Pancreas (tissue), 10 donors: ENCODE measurements around the gene ATRN. TPM values are rescaled to one million over a fixed set of nuclear protein-coding genes. Genes with fewer than 3 reads are reported as not detected.
A peak's percentile ranks its signal among the peaks of the same experiment; 100 is the strongest.

ENCODE experiments used
- ATAC-seq, 4 donors: fragments of 200-7000 bp; cut with Tn5 transposase; one replicate each; pipeline versions ENCODE4 v1.8.0 to v1.9.1; 2020; ENCODE audit warnings: mild to moderate bottlenecking in 4 of 4, moderate library complexity in 4 of 4
- DNase-seq, 6 donors: peaks; one replicate each; pipeline ENCODE4 v3.0.0-alpha.2; 2020
- FAIRE-seq: peaks from 2 replicates; lab custom pipeline; 2012; peaks lifted over from hg19 to GRCh38; lab: Jason Lieb, UNC
- H3K27ac ChIP-seq, 4 donors: fragments of 200-600 bp; sonication (generic); 1 replicate in 3 of 4; 2 replicates in 1 of 4; pipeline versions ENCODE4 v1.5.0 to v1.8.0; 2020
- H3K27me3 ChIP-seq, 4 donors: fragments of 200-600 bp; one replicate each; pipeline ENCODE4 v1.8.0; 2021
- H3K36me3 ChIP-seq, 3 donors: fragments of 200-600 bp; sonication (generic) in 1 of 3; one replicate each; pipeline versions ENCODE4 v1.5.0 to v1.8.0; 2020 to 2021
- H3K4me1 ChIP-seq, 3 donors: fragments of 200-600 bp; one replicate each; pipeline ENCODE4 v1.8.0; 2021
- H3K4me3 ChIP-seq, 4 donors: fragments of 200-600 bp; sonication (generic) in 2 of 4; one replicate each; pipeline versions ENCODE4 v1.5.0 to v1.8.0; 2020 to 2021
- H3K9me3 ChIP-seq, 4 donors: fragments of 200-600 bp; one replicate each; pipeline ENCODE4 v1.8.0; 2021
- CTCF ChIP-seq, 4 donors: fragments of 200-600 bp; sonication (generic) in 3 of 4; IDR thresholded peaks; one replicate each; pipeline versions ENCODE4 v1.5.0 to v1.8.0; 2021; ENCODE audit warnings: antibody characterized with exemption in 4 of 4
- WGBS, 2 donors: extraction: QIAGEN DNeasy Blood & Tissue Kit; methylation state at CpG; one replicate each; pipeline ENCODE4 v1.1.7; 2013; 5-methylcytosine and 5-hydroxymethylcytosine counted together
- intact Hi-C, 3 donors: fragments of 100-400 bp; cut with DNase I; formaldehyde crosslinking; loops; one replicate each; pipeline versions ENCODE4 v1.11.1 to v1.14.2; 2022
- polyA plus RNA-seq, 2 donors: library from polyadenylated mRNA; stranded (reverse); fragments of 200-250 nt; gene quantifications; one replicate each; pipeline ENCODE4 v1.2.3, GENCODE V29; 2013
- total RNA-seq, 6 donors: library from RNA; stranded (reverse); fragmentation: NEBNext Ultra II Directional in 4 of 6; extraction: Animal tissue kit (Norgen Biotek cat#: 25700) in 4 of 6; gene quantifications; one replicate each; pipeline versions ENCODE4 v1.2.1 to v1.2.4, GENCODE V29; 2021 to 2023
- donor health status: healthy with polysubstance abuse.
- donor health status: DM: no; HTN: no; CAD: no; lungs with moderate emphysema.
- donor health status: DM: no; HTN: no; CAD: no.
- donor health status: control.
- donor health status: control.
- donor health status: Bipolar disorder and iron deficiency.
- donor health status: DM: yes; HTN: yes; CAD: no.
- donor health status: DM: no; HTN: no; CAD: no.
- donor health status: DM: no; HTN: no; CAD: no.
- donor health status: DM: yes; HTN: yes; CAD: no.

Gene ATRN
- total and polyA plus RNA-seq, 8 donors, result 3.6 to 30.4 (median 20.6) TPM

GRCh38 chr20:3690413-3690812, 219.6 kb downstream of the ATRN start:
- no peak overlapping the region for H3K27ac ChIP-seq
- no peak for TF ChIP-seq CTCF (IDR thresholded peaks at IDR 0.05)
- no peaks in the 10 kb centered on the region for H3K9me3 ChIP-seq
- ATAC-seq (no peak), DNase-seq (no peak), FAIRE-seq (no peak)
- intact Hi-C loops, result no loop called here
- no peaks in the 10 kb centered on the region for H3K4me1 ChIP-seq
- no peak overlapping the region for H3K4me3 ChIP-seq
- H3K27me3 ChIP-seq, result no peaks in the 10 kb centered on the region
- WGBS, 2 donors, result 91 to 100% methylated on average over 3 of the region's 3 CpGs
- no peaks in the 10 kb centered on the region for H3K36me3 ChIP-seq

GRCh38 chr20:3691306-3691705, 220.5 kb downstream of the ATRN start:
- intact Hi-C loops, result no loop called here
- TF ChIP-seq CTCF (IDR thresholded peaks at IDR 0.05), result no peak
- 87 to 89% methylated on average over 16 of the region's 16 CpGs for WGBS, 2 donors
- FAIRE-seq, result no peak
- no peak for DNase-seq
- Histone ChIP-seq H3K9me3 (no peaks in the 10 kb centered on the region), H3K4me3 (no peak overlapping the region), H3K27me3 (no peaks in the 10 kb centered on the region), H3K27ac (no peak overlapping the region), H3K4me1 (no peaks in the 10 kb centered on the region), H3K36me3 (no peaks in the 10 kb centered on the region)
- no peak for ATAC-seq

- intact Hi-C loops, result no loop called here
- DNase-seq (no peak), FAIRE-seq (no peak)
These were observed 221.1 kb downstream of the ATRN start for GRCh38 chr20:3691897-3692296.

GRCh38 chr20:3692706-3693294, 222.0 kb downstream of the ATRN start:
- no peaks in the 10 kb centered on the region for H3K9me3 ChIP-seq
- no peak for FAIRE-seq
- DNase-seq, result peak in 1 of 6 donors; percentile 44
- no peak overlapping the region for H3K27ac ChIP-seq
- no peak overlapping the region for H3K4me3 ChIP-seq
- H3K4me1 ChIP-seq, result no peaks in the 10 kb centered on the region
- no peaks in the 10 kb centered on the region for H3K27me3 ChIP-seq
- no peaks in the 10 kb centered on the region for H3K36me3 ChIP-seq
- no peak for ATAC-seq
- TF ChIP-seq CTCF (IDR thresholded peaks at IDR 0.05), result no peak
- WGBS, 2 donors, result 88 to 94% methylated on average over 17 to 23 of the region's 23 CpGs
- intact Hi-C loops, result no loop called here

More at GRCh38 chr20:3691897-3692296, 221.1 kb downstream of the ATRN start:
- no peak for TF ChIP-seq CTCF (IDR thresholded peaks at IDR 0.05)
- Histone ChIP-seq H3K27me3 (no peaks in the 10 kb centered on the region), H3K4me1 (no peaks in the 10 kb centered on the region), H3K27ac (no peak overlapping the region), H3K4me3 (no peak overlapping the region), H3K9me3 (no peaks in the 10 kb centered on the region), H3K36me3 (no peaks in the 10 kb centered on the region)
- ATAC-seq, result no peak
- WGBS, 2 donors, result 80 to 86% methylated on average over 9 of the region's 9 CpGs

GRCh38 chr20:3693376-3693775, 222.6 kb downstream of the ATRN start:
- no peak overlapping the region for H3K27ac ChIP-seq
- no peaks in the 10 kb centered on the region for H3K36me3 ChIP-seq
- H3K4me1 ChIP-seq, result no peaks in the 10 kb centered on the region
- whole genome bisulfite sequencing, 2 donors, result 84 to 87% methylated on average over 13 of the region's 13 CpGs
- ATAC-seq (no peak), FAIRE-seq (no peak), DNase-seq (no peak)
- no peak for TF ChIP-seq CTCF (IDR thresholded peaks at IDR 0.05)
- H3K9me3 ChIP-seq, result no peaks in the 10 kb centered on the region
- intact Hi-C loops, result no loop called here
- no peaks in the 10 kb centered on the region for H3K27me3 ChIP-seq
- no peak overlapping the region for H3K4me3 ChIP-seq
